ENCODE measurements around the gene ZBTB38.
A peak's percentile ranks its signal among the peaks of the same experiment; 100 is the strongest.

The ZBTB38 gene

GRCh38 chr3:141365201-141365600 is 3.1 kb upstream of the ZBTB38 start:
- peak overlapping the region; percentile 66 for H4K91ac ChIP-seq (ENCODE audit: low read depth, low read length)
- no peak overlapping the region for H3K18ac ChIP-seq (ENCODE audit: low read length)
- H3K4ac ChIP-seq (ENCODE audit: low read depth, low read length): no peak overlapping the region
- H4K8ac ChIP-seq (ENCODE audit: low read depth, low read length): no peak overlapping the region
- no peaks in the 10 kb centered on the region for H3K36me3 ChIP-seq (ENCODE audit: control insufficient read depth in 1 of 2, insufficient read depth in 2 of 2, low read length in 2 of 2)
- no peak overlapping the region for H2AK5ac ChIP-seq (ENCODE audit: low read length)
- H3K27me3 ChIP-seq (ENCODE audit: insufficient read depth, low read length): no peaks in the 10 kb centered on the region
- H2BK12ac ChIP-seq (ENCODE audit: low read length): peak overlapping the region; percentile 50
- H4K12ac ChIP-seq (ENCODE audit: low read depth, low read length): no peak overlapping the region
- H2AFZ ChIP-seq (ENCODE audit: insufficient read depth, low read length, poor library complexity): no peak overlapping the region
- H3K79me1 ChIP-seq (ENCODE audit: low read length): peaks cover 23% of the 10 kb centered on the region
- H3K9ac ChIP-seq (ENCODE audit: low read length): no peak overlapping the region
- no peak overlapping the region for H3K27ac ChIP-seq (ENCODE audit: low read depth, low read length)
- no peak overlapping the region for H3K23ac ChIP-seq (ENCODE audit: low read length)
- H3K9me3 ChIP-seq (ENCODE audit: insufficient read depth, low read depth, low read length): no peaks in the 10 kb centered on the region
- no peak overlapping the region for H3K14ac ChIP-seq (ENCODE audit: low read length)
- no peak overlapping the region for H2BK5ac ChIP-seq (ENCODE audit: low read depth, low read length, poor library complexity)
- WGBS (ENCODE audit: extremely low coverage, insufficient coverage, insufficient read length): no CpG with 5 or more reads among the region's 1 CpG
- no peak overlapping the region for H3K4me3 ChIP-seq (ENCODE audit: low read depth, low read length)
- no peak overlapping the region for H2BK120ac ChIP-seq (ENCODE audit: insufficient read depth, low read length, poor library complexity)
- no peak for DNase-seq
- peaks cover 7% of the 10 kb centered on the region for H3K79me2 ChIP-seq (ENCODE audit: control insufficient read depth, insufficient read depth, low read length, poor library complexity)
- peaks cover 23 to 25% of the 10 kb centered on the region in 2 experiments for H3K4me1 ChIP-seq (ENCODE audit: control insufficient read depth in 1 of 2, insufficient read depth in 2 of 2, low read length in 2 of 2)
- H3K4me2 ChIP-seq (ENCODE audit: low read length): no peak overlapping the region

- H2AFZ ChIP-seq (ENCODE audit: insufficient read depth, low read length, poor library complexity): peak overlapping the region; percentile 33
- peaks cover 23% of the 10 kb centered on the region for H3K79me1 ChIP-seq (ENCODE audit: low read length)
- no peaks in the 10 kb centered on the region for H3K27me3 ChIP-seq (ENCODE audit: insufficient read depth, low read length)
- H3K27ac ChIP-seq (ENCODE audit: low read depth, low read length): peak overlapping the region; percentile 60
- peak overlapping the region; percentile 75 for H3K14ac ChIP-seq (ENCODE audit: low read length)
- H4K8ac ChIP-seq (ENCODE audit: low read depth, low read length): peak overlapping the region; percentile 70
- peaks cover 7% of the 10 kb centered on the region for H3K79me2 ChIP-seq (ENCODE audit: control insufficient read depth, insufficient read depth, low read length, poor library complexity)
- no peak overlapping the region for H3K23ac ChIP-seq (ENCODE audit: low read length)
- H3K9me3 ChIP-seq (ENCODE audit: insufficient read depth, low read depth, low read length): no peaks in the 10 kb centered on the region
- H3K4me1 ChIP-seq (ENCODE audit: control insufficient read depth in 1 of 2, insufficient read depth in 2 of 2, low read length in 2 of 2): peaks cover 21 to 22% of the 10 kb centered on the region in 2 experiments
- peak overlapping the region; percentile 56 for H2BK5ac ChIP-seq (ENCODE audit: low read depth, low read length, poor library complexity)
- H4K91ac ChIP-seq (ENCODE audit: low read depth, low read length): peak overlapping the region; percentile 84
- no peak overlapping the region for H3K18ac ChIP-seq (ENCODE audit: low read length)
- H3K36me3 ChIP-seq (ENCODE audit: control insufficient read depth in 1 of 2, insufficient read depth in 2 of 2, low read length in 2 of 2): no peaks in the 10 kb centered on the region
- H4K12ac ChIP-seq (ENCODE audit: low read depth, low read length): no peak overlapping the region
- H2BK120ac ChIP-seq (ENCODE audit: insufficient read depth, low read length, poor library complexity): peak overlapping the region; percentile 77
- peak overlapping the region; percentile 8 for H3K4ac ChIP-seq (ENCODE audit: low read depth, low read length)
- H3K4me2 ChIP-seq (ENCODE audit: low read length): no peak overlapping the region
- DNase-seq: peak in 1 of 2 donors; percentile 30
- H3K4me3 ChIP-seq (ENCODE audit: low read depth, low read length): no peak overlapping the region
- H3K9ac ChIP-seq (ENCODE audit: low read length): no peak overlapping the region
- WGBS (ENCODE audit: extremely low coverage, insufficient coverage, insufficient read length): no CpG with 5 or more reads among the region's 5 CpGs
- H2BK12ac ChIP-seq (ENCODE audit: low read length): peak overlapping the region; percentile 78
- peak overlapping the region; percentile 78 for H2AK5ac ChIP-seq (ENCODE audit: low read length)
Measured at GRCh38 chr3:141366285-141367037, 1.8 kb upstream of the ZBTB38 start.

GRCh38 chr3:141367038-141367730 is 1.1 kb upstream of the ZBTB38 start:
- Histone ChIP-seq H4K12ac (ENCODE audit: low read depth, low read length) (peak overlapping the region; percentile 4), H3K4me3 (ENCODE audit: low read depth, low read length) (no peak overlapping the region), H3K79me1 (ENCODE audit: low read length) (peaks cover 23% of the 10 kb centered on the region), H3K4ac (ENCODE audit: low read depth, low read length) (peak overlapping the region; percentile 8), H3K9ac (ENCODE audit: low read length) (no peak overlapping the region), H3K14ac (ENCODE audit: low read length) (peak overlapping the region; percentile 75), H3K27me3 (ENCODE audit: insufficient read depth, low read length) (no peaks in the 10 kb centered on the region), H2BK5ac (ENCODE audit: low read depth, low read length, poor library complexity) (peak overlapping the region; percentile 56), H3K79me2 (ENCODE audit: control insufficient read depth, insufficient read depth, low read length, poor library complexity) (peaks cover 7% of the 10 kb centered on the region), H2AFZ (ENCODE audit: insufficient read depth, low read length, poor library complexity) (peak overlapping the region; percentile 33), H3K27ac (ENCODE audit: low read depth, low read length) (peak overlapping the region; percentile 60), H3K18ac (ENCODE audit: low read length) (peak overlapping the region; percentile 60), H3K9me3 (ENCODE audit: insufficient read depth, low read depth, low read length) (no peaks in the 10 kb centered on the region), H3K4me2 (ENCODE audit: low read length) (no peak overlapping the region), H3K23ac (ENCODE audit: low read length) (no peak overlapping the region), H2BK12ac (ENCODE audit: low read length) (peak overlapping the region; percentile 78), H4K91ac (ENCODE audit: low read depth, low read length) (peak overlapping the region; percentile 84), H3K4me1 (ENCODE audit: control insufficient read depth in 1 of 2, insufficient read depth in 2 of 2, low read length in 2 of 2) (peaks cover 21 to 22% of the 10 kb centered on the region in 2 experiments), H2BK120ac (ENCODE audit: insufficient read depth, low read length, poor library complexity) (peak overlapping the region; percentile 77), H2AK5ac (ENCODE audit: low read length) (peak overlapping the region; percentile 78), H4K8ac (ENCODE audit: low read depth, low read length) (peak overlapping the region; percentile 70), H3K36me3 (ENCODE audit: control insufficient read depth in 1 of 2, insufficient read depth in 2 of 2, low read length in 2 of 2) (peaks cover 0 to 2% of the 10 kb centered on the region in 2 experiments)
- no CpG with 5 or more reads among the region's 12 CpGs for WGBS (ENCODE audit: extremely low coverage, insufficient coverage, insufficient read length)
- peak; percentile 77 to 80 for DNase-seq

GRCh38 chr3:141368925-141369794 is 856 bp downstream of the ZBTB38 start:
- peak overlapping the region; percentile 49 for H3K4me2 ChIP-seq (ENCODE audit: low read length)
- DNase-seq: peak; percentile 36 to 75
- no peaks in the 10 kb centered on the region for H3K27me3 ChIP-seq (ENCODE audit: insufficient read depth, low read length)
- H3K9me3 ChIP-seq (ENCODE audit: insufficient read depth, low read depth, low read length): no peaks in the 10 kb centered on the region
- peak overlapping the region; percentile 90 for H2BK5ac ChIP-seq (ENCODE audit: low read depth, low read length, poor library complexity)
- H3K4ac ChIP-seq (ENCODE audit: low read depth, low read length): peak overlapping the region; percentile 83
- H4K91ac ChIP-seq (ENCODE audit: low read depth, low read length): peak overlapping the region; percentile 97
- H2BK12ac ChIP-seq (ENCODE audit: low read length): peak overlapping the region; percentile 64
- H4K8ac ChIP-seq (ENCODE audit: low read depth, low read length): peak overlapping the region; percentile 75
- peak overlapping the region; percentile 12 for H2AFZ ChIP-seq (ENCODE audit: insufficient read depth, low read length, poor library complexity)
- peak overlapping the region; percentile 78 for H2BK120ac ChIP-seq (ENCODE audit: insufficient read depth, low read length, poor library complexity)
- peak overlapping the region; percentile 84 for H3K14ac ChIP-seq (ENCODE audit: low read length)
- peaks cover 23% of the 10 kb centered on the region for H3K79me1 ChIP-seq (ENCODE audit: low read length)
- H3K36me3 ChIP-seq (ENCODE audit: control insufficient read depth in 1 of 2, insufficient read depth in 2 of 2, low read length in 2 of 2): peaks cover 0 to 2% of the 10 kb centered on the region in 2 experiments
- H2AK5ac ChIP-seq (ENCODE audit: low read length): peak overlapping the region; percentile 83
- H4K12ac ChIP-seq (ENCODE audit: low read depth, low read length): peak overlapping the region; percentile 86
- no peak overlapping the region for H3K9ac ChIP-seq (ENCODE audit: low read length)
- H3K4me1 ChIP-seq (ENCODE audit: control insufficient read depth in 1 of 2, insufficient read depth in 2 of 2, low read length in 2 of 2): peaks cover 21 to 23% of the 10 kb centered on the region in 2 experiments
- WGBS (ENCODE audit: extremely low coverage, insufficient coverage, insufficient read length): no CpG with 5 or more reads among the region's 15 CpGs
- H3K4me3 ChIP-seq (ENCODE audit: low read depth, low read length): no peak overlapping the region
- H3K27ac ChIP-seq (ENCODE audit: low read depth, low read length): peak overlapping the region; percentile 97
- peak overlapping the region; percentile 87 for H3K18ac ChIP-seq (ENCODE audit: low read length)
- H3K79me2 ChIP-seq (ENCODE audit: control insufficient read depth, insufficient read depth, low read length, poor library complexity): peaks cover 7% of the 10 kb centered on the region
- no peak overlapping the region for H3K23ac ChIP-seq (ENCODE audit: low read length)
